AG09309 (cell line): ENCODE results near the gene EEF2K.

Experiments
- DNase-seq: peaks from one replicate; pipeline ENCODE4 v3.0.0-alpha.2; 2010; ENCODE audit warnings: low read depth
- H3K4me3 ChIP-seq: 2 replicates; pipeline ENCODE4 v1.5.1; 2011; ENCODE audit warnings: mild to moderate bottlenecking, low read depth, low read length, moderate library complexity; ENCODE audit not compliant: control insufficient read depth
- TF ChIP-seq, protein P1 (sequence below): IDR thresholded peaks from 2 replicates; pipeline ENCODE4 v1.5.1; 2011; ENCODE audit warnings: mild to moderate bottlenecking, low read depth, low read length, inconsistent platforms; ENCODE audit not compliant: insufficient read depth, control insufficient read depth; ENCODE audit errors: missing control alignments

The EEF2K gene

DNA sequence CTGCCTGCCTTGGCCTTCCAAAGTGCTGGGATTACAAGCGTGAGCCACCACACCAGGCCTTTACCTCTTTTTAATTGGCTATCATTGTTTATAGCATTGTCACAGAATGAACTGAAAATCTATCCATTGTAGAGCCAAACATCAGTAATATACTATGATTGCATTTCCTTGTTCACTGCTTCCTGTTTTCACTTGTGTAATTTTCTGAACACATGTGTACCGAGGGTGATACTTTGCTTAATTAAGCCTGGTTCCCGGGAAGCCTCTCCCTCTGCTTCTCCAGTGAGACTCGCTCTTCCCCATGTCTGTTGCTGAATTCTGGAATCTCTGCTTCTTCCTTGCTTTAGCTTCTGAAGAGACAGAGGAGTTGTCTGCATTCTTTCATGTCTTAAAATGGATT lies 124.2 kb downstream of the EEF2K start:
- no peak for DNase-seq
- TF ChIP-seq, protein P1, sequence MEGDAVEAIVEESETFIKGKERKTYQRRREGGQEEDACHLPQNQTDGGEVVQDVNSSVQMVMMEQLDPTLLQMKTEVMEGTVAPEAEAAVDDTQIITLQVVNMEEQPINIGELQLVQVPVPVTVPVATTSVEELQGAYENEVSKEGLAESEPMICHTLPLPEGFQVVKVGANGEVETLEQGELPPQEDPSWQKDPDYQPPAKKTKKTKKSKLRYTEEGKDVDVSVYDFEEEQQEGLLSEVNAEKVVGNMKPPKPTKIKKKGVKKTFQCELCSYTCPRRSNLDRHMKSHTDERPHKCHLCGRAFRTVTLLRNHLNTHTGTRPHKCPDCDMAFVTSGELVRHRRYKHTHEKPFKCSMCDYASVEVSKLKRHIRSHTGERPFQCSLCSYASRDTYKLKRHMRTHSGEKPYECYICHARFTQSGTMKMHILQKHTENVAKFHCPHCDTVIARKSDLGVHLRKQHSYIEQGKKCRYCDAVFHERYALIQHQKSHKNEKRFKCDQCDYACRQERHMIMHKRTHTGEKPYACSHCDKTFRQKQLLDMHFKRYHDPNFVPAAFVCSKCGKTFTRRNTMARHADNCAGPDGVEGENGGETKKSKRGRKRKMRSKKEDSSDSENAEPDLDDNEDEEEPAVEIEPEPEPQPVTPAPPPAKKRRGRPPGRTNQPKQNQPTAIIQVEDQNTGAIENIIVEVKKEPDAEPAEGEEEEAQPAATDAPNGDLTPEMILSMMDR: no peak
- no peak overlapping the region for H3K4me3 ChIP-seq

DNA sequence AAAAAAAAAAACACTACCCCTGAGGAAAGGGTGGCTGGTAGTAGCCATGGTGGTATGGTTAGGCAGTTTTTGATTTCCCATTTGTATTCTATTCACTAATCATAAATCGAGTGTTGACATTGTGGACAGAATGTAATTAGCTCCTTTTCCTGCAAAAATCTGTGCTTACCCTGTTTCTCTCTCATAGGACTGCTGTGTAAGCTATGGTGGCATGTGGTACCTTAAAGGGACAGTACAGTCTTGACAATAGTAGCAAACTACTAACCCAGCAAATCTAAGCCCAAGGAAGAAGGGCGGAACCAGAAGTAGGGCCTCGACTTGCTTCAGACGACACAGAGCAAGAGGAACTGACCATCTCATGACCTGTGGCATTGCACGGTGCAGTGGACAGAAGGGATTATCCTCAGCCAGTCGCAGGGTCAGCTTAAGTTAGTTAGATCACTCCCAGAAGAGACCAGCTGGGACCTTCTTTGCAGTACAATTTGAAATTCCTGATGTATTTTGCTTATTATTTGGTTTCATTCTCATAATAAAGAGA lies 127.4 kb downstream of the EEF2K start:
- no peak overlapping the region for H3K4me3 ChIP-seq
- TF ChIP-seq, protein P1: no peak

DNA sequence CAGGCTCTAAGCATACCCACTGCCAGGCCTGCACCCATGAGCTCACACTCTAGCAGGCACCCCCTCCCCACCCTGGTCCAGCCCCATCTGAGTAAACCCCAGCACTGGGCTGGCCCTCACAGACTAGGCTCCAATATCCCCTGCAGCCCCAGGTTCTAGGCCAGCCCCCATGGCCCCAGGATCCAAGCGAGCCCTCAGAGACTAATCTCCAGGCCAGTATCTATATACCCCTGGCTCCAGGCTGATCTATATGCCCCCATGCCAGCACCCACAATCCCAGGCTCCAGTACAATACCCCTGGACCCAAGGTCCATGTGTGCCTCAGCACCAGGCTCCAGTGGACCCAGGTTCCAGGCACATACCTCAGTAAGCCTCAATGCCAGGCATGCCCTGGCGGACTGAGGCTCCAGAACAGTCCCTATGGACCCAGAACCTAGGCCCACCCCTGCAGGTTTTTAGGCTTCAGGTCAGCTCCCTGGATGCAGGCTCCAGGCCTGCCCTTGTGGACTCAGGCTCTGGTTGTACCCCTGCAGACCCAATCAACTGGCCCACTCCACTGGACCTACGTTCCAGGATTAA lies 129.7 kb downstream of the EEF2K start:
- no peak overlapping the region for H3K4me3 ChIP-seq
- TF ChIP-seq, protein P1: no peak
- DNase-seq: no peak

More for the DNA sequence above, 127.4 kb downstream of the EEF2K start:
- no peak for DNase-seq

DNA sequence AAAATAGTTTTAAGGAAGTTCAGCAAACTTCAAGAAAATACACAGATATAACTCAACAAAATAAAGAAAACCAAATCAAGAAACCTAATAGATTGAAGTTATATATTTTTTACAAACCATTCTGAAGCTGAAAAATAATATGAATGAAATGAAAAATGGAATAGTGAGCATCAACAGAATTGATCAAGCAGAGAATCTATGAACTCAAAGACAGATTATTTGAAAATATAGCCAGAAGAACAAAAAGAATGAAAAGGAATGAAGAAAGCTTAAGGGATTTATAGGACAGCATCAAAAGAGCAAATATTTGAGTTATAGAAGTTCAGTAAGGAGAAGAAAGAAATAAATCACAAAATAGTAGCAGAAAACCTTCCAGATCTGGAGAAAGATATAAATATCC lies 130.5 kb downstream of the EEF2K start:
- no peak overlapping the region for H3K4me3 ChIP-seq
- TF ChIP-seq, protein P1: no peak
- DNase-seq: no peak

DNA sequence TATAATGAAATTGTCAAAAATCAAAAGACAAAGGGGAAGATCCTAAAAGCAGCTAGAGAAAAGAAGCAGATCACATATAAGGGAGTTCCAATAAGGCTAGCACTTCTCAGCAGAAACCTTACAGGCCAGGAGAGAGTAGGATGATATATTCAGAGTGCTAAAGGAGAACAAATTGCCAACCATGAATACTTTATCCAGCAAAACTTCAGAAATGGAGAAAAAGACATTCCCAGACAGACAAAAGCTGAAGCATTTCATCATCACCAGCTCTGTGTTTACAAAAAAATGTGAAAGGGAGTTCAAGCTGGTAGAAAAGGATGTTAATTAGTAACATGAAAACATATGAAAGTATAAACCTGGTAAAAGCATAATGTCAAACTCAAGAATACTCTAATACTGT lies 131.0 kb downstream of the EEF2K start:
- TF ChIP-seq, protein P1: no peak
- no peak overlapping the region for H3K4me3 ChIP-seq
- no peak for DNase-seq

DNA sequence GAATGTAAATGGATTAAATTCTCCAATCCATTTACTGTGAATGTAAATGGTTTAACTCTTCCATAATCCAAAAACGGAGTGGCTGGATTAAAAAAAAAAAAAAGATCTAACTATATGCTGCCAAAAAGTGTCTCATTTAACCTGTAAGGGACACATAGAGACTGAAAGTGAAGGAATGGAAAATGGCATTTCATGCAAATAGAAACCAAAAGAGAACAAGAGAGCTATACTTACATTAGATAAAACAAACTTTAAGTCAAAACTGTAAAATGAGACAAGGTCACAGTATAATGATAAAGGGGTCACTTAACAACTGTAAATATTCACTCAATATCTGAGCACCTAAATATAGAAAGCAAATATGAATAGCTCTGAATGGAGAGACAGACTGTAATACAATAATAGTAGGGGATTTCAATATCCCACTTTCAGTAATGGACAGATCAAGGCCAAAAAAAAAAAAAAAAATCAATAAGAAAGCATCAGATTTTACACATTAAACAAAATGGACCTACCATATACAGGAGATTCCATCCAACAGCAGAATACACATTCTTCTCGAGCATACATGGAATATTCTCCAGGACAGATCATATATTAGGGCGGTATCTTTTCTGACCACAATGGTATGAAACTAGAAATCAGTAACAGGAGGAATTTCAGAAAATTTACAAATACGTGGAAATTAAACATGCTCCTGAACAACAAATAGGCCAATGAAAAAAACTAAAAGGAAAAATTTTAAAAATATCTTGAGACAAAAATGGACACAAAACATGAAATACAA lies 132.0 kb downstream of the EEF2K start:
- TF ChIP-seq, protein P1: no peak
- H3K4me3 ChIP-seq: no peak overlapping the region
- DNase-seq: no peak
